ENCODE results near the gene DPEP2. TPM values are rescaled to one million over a fixed set of nuclear protein-coding genes. Genes with fewer than 3 reads are reported as not detected.
A peak's percentile ranks its signal among the peaks of the same experiment; 100 is the strongest.
"Not testable (repeated sequence)": the region's sequence is repeated elsewhere in the genome, so short reads cannot be mapped to it uniquely, and the experiment has no call there.

The DPEP2 gene
- total RNA-seq, 2 experiments from 2014 or later, result 5.6 to 5.9 TPM

GRCh38 chr16:68005786-68006286 is 6.6 kb upstream of the DPEP2 start:
- CTCF ChIA-PET, result interaction anchor here (0.8 to 3.8 kb wide), 5 partner anchors 12 to 35 kb away, joined by 3 to 15 read pairs (median 6); partner anchors contain the start of genes DDX28 and DUS2
- peak; percentile 56 for DNase-seq
- no peak overlapping the region for H3K4me3 Mint-ChIP-seq

GRCh38 chr16:68005211-68005610 is 5.9 kb upstream of the DPEP2 start:
- ChIA-PET POLR2A (interaction anchor here (1.0 to 2.5 kb wide), 5 partner anchors 11 to 69 kb away, joined by 3 to 14 read pairs (median 5); partner anchors contain the start of genes DDX28, DPEP2NB, DUS2 and PSMB10), CTCF (interaction anchor here (0.8 to 3.8 kb wide), 4 partner anchors 11 to 36 kb away, joined by 3 to 15 read pairs (median 8); partner anchors contain the start of genes DDX28 and DUS2)
- H3K4me1 Mint-ChIP-seq (ENCODE audit: low read depth), result peaks cover 26% of the 10 kb centered on the region
- no peaks in the 10 kb centered on the region for H3K27me3 Mint-ChIP-seq (ENCODE audit: low read depth)
- no peak overlapping the region for H3K4me3 Mint-ChIP-seq
- ATAC-seq, result no peak
- no peaks in the 10 kb centered on the region for H3K9me3 Mint-ChIP-seq (ENCODE audit: insufficient read depth)
- H3K27ac Mint-ChIP-seq, result peak overlapping the region; percentile 90
- DNase-seq, result no peak
- no peaks in the 10 kb centered on the region for H3K36me3 Mint-ChIP-seq (ENCODE audit: low read depth)

More at GRCh38 chr16:68005786-68006286, 6.6 kb upstream of the DPEP2 start:
- peak; percentile 91 for ATAC-seq
- Mint-ChIP-seq H3K9me3 (ENCODE audit: insufficient read depth) (no peaks in the 10 kb centered on the region), H3K36me3 (ENCODE audit: low read depth) (no peaks in the 10 kb centered on the region), H3K27me3 (ENCODE audit: low read depth) (no peaks in the 10 kb centered on the region), H3K4me1 (ENCODE audit: low read depth) (peaks cover 20% of the 10 kb centered on the region), H3K27ac (peak overlapping the region; percentile 90)
- POLR2A ChIA-PET, result interaction anchor here (0.6 to 2.5 kb wide), 6 partner anchors 10 to 70 kb away, joined by 3 to 14 read pairs (median 4); partner anchors contain the start of genes DDX28, DPEP2NB, DUS2 and PSMB10

GRCh38 chr16:68003031-68003430 is 3.7 kb upstream of the DPEP2 start:
- H3K36me3 Mint-ChIP-seq (ENCODE audit: low read depth), result peaks cover 6% of the 10 kb centered on the region
- no peaks in the 10 kb centered on the region for H3K27me3 Mint-ChIP-seq (ENCODE audit: low read depth)
- DNase-seq (no peak), ATAC-seq (no peak)
- peaks cover 43% of the 10 kb centered on the region for H3K4me1 Mint-ChIP-seq (ENCODE audit: low read depth)
- ChIA-PET CTCF (interaction anchor here (1.1 to 1.8 kb wide), 6 partner anchors 9 to 61 kb away, joined by 3 to 9 read pairs (median 4); no protein-coding TSS in a partner anchor), POLR2A (interaction anchor here (0.6 to 1.8 kb wide), 4 partner anchors 9 to 20 kb away, joined by 3 to 7 read pairs (median 4); no protein-coding TSS in a partner anchor)
- no peak overlapping the region for H3K4me3 Mint-ChIP-seq
- no peak overlapping the region for H3K27ac Mint-ChIP-seq
- H3K9me3 Mint-ChIP-seq (ENCODE audit: insufficient read depth), result no peaks in the 10 kb centered on the region

- no peaks in the 10 kb centered on the region for H3K9me3 Mint-ChIP-seq (ENCODE audit: insufficient read depth)
- CTCF ChIA-PET, result interaction anchor here (1.4 to 3.0 kb wide), 2 partner anchors 22 to 40 kb away, joined by 11 to 16 read pairs; partner anchors contain the start of genes DDX28 and DUS2
- no peaks in the 10 kb centered on the region for H3K27me3 Mint-ChIP-seq (ENCODE audit: low read depth)
- POLR2A ChIA-PET, result interaction anchor here (1.1 to 3.7 kb wide), 4 partner anchors 22 to 108 kb away, joined by 3 to 48 read pairs (median 4); partner anchors contain the start of genes DDX28, DUS2 and PSKH1
- peaks cover 44% of the 10 kb centered on the region for H3K4me1 Mint-ChIP-seq (ENCODE audit: low read depth)
- peaks cover 10% of the 10 kb centered on the region for H3K36me3 Mint-ChIP-seq (ENCODE audit: low read depth)
- DNase-seq (no peak), ATAC-seq (no peak)
- peak overlapping the region; percentile 82 for H3K27ac Mint-ChIP-seq
- H3K4me3 Mint-ChIP-seq, result peak overlapping the region; percentile 32
Observed at GRCh38 chr16:68000450-68000849, 1.2 kb upstream of the DPEP2 start.

- Mint-ChIP-seq H3K4me3 (peak overlapping the region; percentile 60), H3K36me3 (ENCODE audit: low read depth) (peaks cover 10% of the 10 kb centered on the region), H3K9me3 (ENCODE audit: insufficient read depth) (no peaks in the 10 kb centered on the region), H3K27me3 (ENCODE audit: low read depth) (no peaks in the 10 kb centered on the region), H3K27ac (peak overlapping the region; percentile 82), H3K4me1 (ENCODE audit: low read depth) (peaks cover 45% of the 10 kb centered on the region)
- ChIA-PET CTCF (interaction anchor here (1.4 to 3.0 kb wide), 2 partner anchors 23 to 41 kb away, joined by 11 to 16 read pairs; partner anchors contain the start of genes DDX28 and DUS2), POLR2A (interaction anchor here (1.1 to 3.7 kb wide), 4 partner anchors 11 to 107 kb away, joined by 3 to 48 read pairs (median 4); partner anchors contain the start of genes DDX28, DUS2 and PSKH1)
- ATAC-seq (peak; percentile 17), DNase-seq (no peak)
Observed at GRCh38 chr16:67999985-68000384, 701 bp upstream of the DPEP2 start.

DNA sequence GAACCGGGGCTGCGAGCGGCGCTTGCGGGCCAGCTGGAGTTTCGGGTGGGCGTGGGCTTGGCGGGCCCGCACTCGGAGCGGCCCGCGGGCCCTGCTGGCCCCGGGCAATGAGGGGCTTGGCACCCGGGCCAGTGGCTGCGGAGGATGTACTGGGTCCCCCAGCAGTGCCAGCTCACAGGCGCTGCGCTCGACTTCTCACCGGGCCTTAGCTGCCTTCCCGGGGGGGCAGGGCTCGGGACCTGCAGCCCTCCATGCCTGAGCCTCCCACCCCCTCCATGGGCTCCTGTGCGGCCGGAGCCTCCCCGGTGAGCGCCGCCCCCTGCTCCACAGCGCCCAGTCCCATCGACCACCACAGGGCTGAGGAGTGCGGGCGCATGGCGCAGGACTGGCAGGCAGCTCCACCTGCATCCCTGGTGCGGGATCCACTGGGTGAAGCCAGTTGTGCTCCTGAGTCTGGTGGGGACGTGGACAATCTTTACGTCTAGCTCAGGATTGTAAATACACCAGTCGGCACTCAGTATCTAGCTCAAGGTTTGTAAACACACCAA is 979 bp downstream of the DPEP2 start:
- not testable (repeated sequence) for ATAC-seq; H3K4me3 Mint-ChIP-seq; DNase-seq; H3K36me3 Mint-ChIP-seq (ENCODE audit: low read depth); H3K9me3 Mint-ChIP-seq (ENCODE audit: insufficient read depth); H3K27me3 Mint-ChIP-seq (ENCODE audit: low read depth)
- ChIA-PET CTCF (interaction anchor here (0.8 to 3.0 kb wide), 8 partner anchors 9 to 65 kb away, joined by 3 to 16 read pairs (median 4); partner anchors contain the start of genes DDX28 and DUS2), POLR2A (interaction anchor here (0.8 to 3.7 kb wide), 10 partner anchors 15 to 87 kb away, joined by 3 to 48 read pairs (median 4); partner anchors contain the start of genes DDX28, DUS2, NFATC3 and PSMB10)
- Mint-ChIP-seq H3K4me1 (ENCODE audit: low read depth) (peaks cover 58% of the 10 kb centered on the region), H3K27ac (peak overlapping the region; percentile 82)

DNA sequence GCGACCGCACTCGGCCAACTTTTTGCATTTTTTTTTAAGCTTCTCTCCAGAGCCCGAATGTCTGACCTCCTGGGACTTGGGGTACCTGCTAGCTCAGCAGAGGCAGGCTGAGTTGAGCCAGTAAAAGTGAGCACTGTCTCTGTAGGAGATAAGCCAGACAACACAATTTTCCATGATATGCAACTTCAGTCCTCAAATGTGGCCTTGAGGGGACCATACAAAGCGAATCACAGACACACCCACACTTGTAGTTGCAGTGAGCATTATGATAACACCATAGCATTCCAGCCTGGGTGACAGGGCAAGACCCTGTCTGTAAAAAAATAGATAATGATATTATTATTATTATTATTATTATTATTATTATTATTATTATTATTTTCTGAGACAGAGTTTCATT is 2.6 kb downstream of the DPEP2 start:
- CTCF ChIA-PET, result interaction anchor here (0.6 to 1.8 kb wide), 3 partner anchors 44 to 113 kb away, joined by 3 to 5 read pairs (median 5); no protein-coding TSS in a partner anchor
- H3K4me1 Mint-ChIP-seq (ENCODE audit: low read depth), result peaks cover 68% of the 10 kb centered on the region
- peaks cover 10% of the 10 kb centered on the region for H3K36me3 Mint-ChIP-seq (ENCODE audit: low read depth)
- no peak for DNase-seq
- H3K27ac Mint-ChIP-seq, result no peak overlapping the region
- no peaks in the 10 kb centered on the region for H3K27me3 Mint-ChIP-seq (ENCODE audit: low read depth)
- POLR2A ChIA-PET, result interaction anchor here (1.3 kb wide), 1 partner anchor 27 kb away, joined by 4 read pairs; the partner anchor contains the start of genes DDX28 and DUS2
- ATAC-seq, result no peak
- no peaks in the 10 kb centered on the region for H3K9me3 Mint-ChIP-seq (ENCODE audit: insufficient read depth)
- no peak overlapping the region for H3K4me3 Mint-ChIP-seq

- H3K9me3 Mint-ChIP-seq (ENCODE audit: insufficient read depth), result no peaks in the 10 kb centered on the region
- H3K27ac Mint-ChIP-seq, result peak overlapping the region; percentile 81
- DNase-seq, result no peak
- no peak for ATAC-seq
- CTCF ChIA-PET, result interaction anchor here (1.8 to 2.2 kb wide), 3 partner anchors 11 to 69 kb away, joined by 5 to 30 read pairs (median 14); no protein-coding TSS in a partner anchor
- POLR2A ChIA-PET, result interaction anchor here (0.8 to 1.3 kb wide), 3 partner anchors 28 to 49 kb away, joined by 3 to 4 read pairs (median 3); partner anchors contain the start of genes DDX28 and DUS2
- H3K36me3 Mint-ChIP-seq (ENCODE audit: low read depth), result peaks cover 10% of the 10 kb centered on the region
- peaks cover 61% of the 10 kb centered on the region for H3K4me1 Mint-ChIP-seq (ENCODE audit: low read depth)
- H3K27me3 Mint-ChIP-seq (ENCODE audit: low read depth), result no peaks in the 10 kb centered on the region
- no peak overlapping the region for H3K4me3 Mint-ChIP-seq
Observed at GRCh38 chr16:67995423-67995822, 3.9 kb downstream of the DPEP2 start.

DNA sequence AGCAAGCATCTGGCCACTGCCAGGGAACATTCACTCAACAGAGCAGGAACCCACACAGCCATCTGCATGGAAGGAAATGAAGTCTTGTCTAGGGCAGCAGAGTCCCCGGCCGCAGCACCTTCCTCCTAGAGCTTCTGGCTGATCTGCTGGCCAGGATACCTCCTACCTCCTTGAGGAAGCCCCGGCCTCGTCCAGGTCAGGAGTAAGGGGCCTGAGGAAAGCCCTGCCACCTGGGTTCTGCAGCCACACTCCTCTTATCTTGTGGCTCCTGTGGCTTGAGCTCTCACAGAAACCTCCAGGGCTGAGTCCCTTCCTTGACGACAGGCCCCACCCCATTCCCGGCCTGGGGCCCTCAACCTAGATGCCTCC is 5.3 kb downstream of the DPEP2 start:
- H3K36me3 Mint-ChIP-seq (ENCODE audit: low read depth); H3K9me3 Mint-ChIP-seq (ENCODE audit: insufficient read depth); H3K27me3 Mint-ChIP-seq (ENCODE audit: low read depth): not testable (repeated sequence)
- ChIA-PET CTCF (interaction anchor here (0.7 to 2.2 kb wide), 16 partner anchors 9 to 234 kb away, joined by 3 to 30 read pairs (median 4); partner anchors contain the start of genes DDX28, DPEP2NB and DUS2), POLR2A (interaction anchor here (0.7 to 1.9 kb wide), 5 partner anchors 10 to 91 kb away, joined by 3 to 5 read pairs (median 4); partner anchors contain the start of genes DDX28, DUS2 and NFATC3)
- H3K4me3 Mint-ChIP-seq, result peak overlapping the region; percentile 78
- peak; percentile 48 for DNase-seq
- peak overlapping the region; percentile 97 for H3K27ac Mint-ChIP-seq
- peaks cover 47% of the 10 kb centered on the region for H3K4me1 Mint-ChIP-seq (ENCODE audit: low read depth)
- ATAC-seq, result peak; percentile 40

DNA sequence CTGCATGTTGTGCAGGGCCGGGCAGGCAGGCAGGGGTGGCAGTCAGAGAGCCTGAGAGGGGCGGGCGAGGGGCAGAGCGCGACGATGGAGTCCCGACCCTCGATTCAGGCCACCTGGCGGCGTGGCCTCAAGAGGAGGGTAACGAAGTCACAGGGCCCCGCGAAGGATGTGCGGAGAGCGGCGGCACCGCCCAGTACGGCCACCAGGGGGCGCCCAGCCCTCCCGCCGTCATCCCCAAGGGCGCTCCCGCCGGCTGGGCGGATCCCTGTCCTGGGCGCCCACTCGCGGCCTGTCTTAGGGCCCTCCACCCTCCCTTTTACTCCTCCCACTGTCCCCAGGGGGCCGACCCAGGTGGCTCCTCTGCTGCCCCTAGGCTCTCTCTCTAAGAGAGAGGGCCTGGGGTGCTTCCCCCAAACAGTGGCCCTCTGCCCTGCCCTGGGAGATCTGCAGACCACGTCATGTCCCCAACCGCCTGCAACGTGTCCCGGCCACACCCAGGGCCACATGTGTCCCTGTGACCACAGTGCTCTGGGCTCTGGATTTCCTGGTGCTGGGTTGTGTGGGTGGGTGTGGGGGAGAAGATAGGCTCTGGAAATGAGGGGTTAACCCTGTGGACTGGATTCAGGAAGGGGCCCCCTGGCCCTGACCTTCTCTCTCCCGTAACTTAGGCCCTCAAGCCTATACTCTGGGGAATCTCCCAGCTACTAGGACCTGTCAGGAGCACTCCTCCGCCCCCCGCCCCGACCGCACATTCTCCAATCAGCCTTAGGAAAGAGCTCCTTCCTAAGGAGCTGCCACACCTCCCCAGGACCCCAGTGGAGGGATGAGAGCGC is 5.9 kb downstream of the DPEP2 start:
- H3K27me3 Mint-ChIP-seq (ENCODE audit: low read depth), result no peaks in the 10 kb centered on the region
- POLR2A ChIA-PET, result interaction anchor here (0.7 to 1.9 kb wide), 5 partner anchors 10 to 92 kb away, joined by 3 to 5 read pairs (median 4); partner anchors contain the start of genes DDX28, DUS2 and NFATC3
- peak overlapping the region; percentile 97 for H3K27ac Mint-ChIP-seq
- H3K4me3 Mint-ChIP-seq, result peak overlapping the region; percentile 78
- DNase-seq (peak; percentile 89), ATAC-seq (peak; percentile 93)
- H3K4me1 Mint-ChIP-seq (ENCODE audit: low read depth), result peaks cover 42% of the 10 kb centered on the region
- CTCF ChIA-PET, result interaction anchor here (0.7 to 2.2 kb wide), 16 partner anchors 9 to 235 kb away, joined by 3 to 30 read pairs (median 4); partner anchors contain the start of genes DDX28, DPEP2NB and DUS2
- peaks cover 4% of the 10 kb centered on the region for H3K36me3 Mint-ChIP-seq (ENCODE audit: low read depth)
- H3K9me3 Mint-ChIP-seq (ENCODE audit: insufficient read depth), result no peaks in the 10 kb centered on the region

All from activated CD8-positive, alpha-beta T cell treated with anti-CD3 and anti-CD28 coated beads, Interleukin-2, amount 10 ng/mL, durations not matched to agents 7 days and 5 days (primary cell).